HAP-1 (cell line): ENCODE data around the gene RAD51B.

ENCODE experiments used
- DNase-seq, 2 experiments: peaks; one replicate each; pipeline ENCODE4 v3.0.0-alpha.2; 2016 to 2020; ENCODE audit warnings: low spot score in 2 of 2
- H3K27me3 ChIP-seq: fragments of 250-450 bp; sonication (Bioruptor Pico); 2 replicates; pipeline ENCODE4 v1.5.1; 2020; ENCODE audit warnings: low read depth, mild to moderate bottlenecking, moderate library complexity
- H3K36me3 ChIP-seq: fragments of 250-450 bp; sonication (Bioruptor Pico); replicated peaks from 2 replicates; pipeline ENCODE4 v1.5.1; 2020; ENCODE audit warnings: mild to moderate bottlenecking
- H3K4me1 ChIP-seq: fragments of 250-450 bp; sonication (Bioruptor Pico); 2 replicates; pipeline ENCODE4 v1.5.1; 2020; ENCODE audit warnings: mild to moderate bottlenecking
- H3K4me3 ChIP-seq: fragments of 250-450 bp; sonication (Bioruptor Pico); 2 replicates; pipeline ENCODE4 v1.5.1; 2020; ENCODE audit warnings: mild to moderate bottlenecking, moderate library complexity
- H3K9me3 ChIP-seq: fragments of 250-450 bp; sonication (Bioruptor Pico); 2 replicates; pipeline ENCODE4 v1.5.1; 2020; ENCODE audit warnings: mild to moderate bottlenecking, moderate library complexity
- in situ Hi-C: fragments of 300-500 bp; cut with MboI; formaldehyde crosslinking; loops from 3 replicates; pipeline ENCODE4 v1.14.3; 2020; ENCODE audit warnings: low sequenced_read_pairs, inconsistent platforms, mixed read lengths

RAD51B gene

GRCh38 chr14:68000511-68000910 lies 180.9 kb downstream of the RAD51B start:
- Histone ChIP-seq H3K27me3 (no peaks in the 10 kb centered on the region), H3K36me3 (no peaks in the 10 kb centered on the region), H3K4me1 (peaks cover 12% of the 10 kb centered on the region), H3K9me3 (no peaks in the 10 kb centered on the region; the same call in 1 of the 2 replicates), H3K4me3 (no peak overlapping the region)
- in situ Hi-C loops: no loop called here
- DNase-seq: no peak

GRCh38 chr14:68008491-68008890 lies 188.9 kb downstream of the RAD51B start:
- Histone ChIP-seq H3K36me3 (no peaks in the 10 kb centered on the region), H3K4me1 (no peaks in the 10 kb centered on the region), H3K27me3 (no peaks in the 10 kb centered on the region), H3K9me3 (no peaks in the 10 kb centered on the region), H3K4me3 (no peak overlapping the region)
- in situ Hi-C loops: no loop called here
- no peak for DNase-seq

GRCh38 chr14:68011406-68012028 lies 191.9 kb downstream of the RAD51B start:
- in situ Hi-C loops: no loop called here
- no peak for DNase-seq

GRCh38 chr14:68012871-68013270 lies 193.3 kb downstream of the RAD51B start:
- DNase-seq: no peak
- Histone ChIP-seq H3K27me3 (no peaks in the 10 kb centered on the region), H3K4me3 (no peak overlapping the region), H3K9me3 (no peaks in the 10 kb centered on the region), H3K4me1 (no peaks in the 10 kb centered on the region), H3K36me3 (no peaks in the 10 kb centered on the region)
- in situ Hi-C loops: no loop called here

More at GRCh38 chr14:68011406-68012028, 191.9 kb downstream of the RAD51B start:
- H3K36me3 ChIP-seq: no peaks in the 10 kb centered on the region
- no peak overlapping the region for H3K4me3 ChIP-seq
- H3K4me1 ChIP-seq: no peaks in the 10 kb centered on the region
- H3K9me3 ChIP-seq: no peaks in the 10 kb centered on the region
- no peaks in the 10 kb centered on the region for H3K27me3 ChIP-seq

- H3K4me3 ChIP-seq: no peak overlapping the region
- no peaks in the 10 kb centered on the region for H3K36me3 ChIP-seq
- H3K9me3 ChIP-seq: no peaks in the 10 kb centered on the region
- in situ Hi-C loops: no loop called here
- H3K27me3 ChIP-seq: no peaks in the 10 kb centered on the region
- H3K4me1 ChIP-seq: no peaks in the 10 kb centered on the region
- no peak for DNase-seq
These were observed 193.7 kb downstream of the RAD51B start for GRCh38 chr14:68013326-68013725.

GRCh38 chr14:68014771-68015170 lies 195.2 kb downstream of the RAD51B start:
- H3K27me3 ChIP-seq: no peaks in the 10 kb centered on the region
- H3K4me1 ChIP-seq: no peaks in the 10 kb centered on the region
- no peaks in the 10 kb centered on the region for H3K9me3 ChIP-seq
- DNase-seq: no peak
- H3K4me3 ChIP-seq: no peak overlapping the region
- no peaks in the 10 kb centered on the region for H3K36me3 ChIP-seq
- in situ Hi-C loops: no loop called here

GRCh38 chr14:68015356-68016254 lies 196.0 kb downstream of the RAD51B start:
- DNase-seq: no peak
- in situ Hi-C loops: no loop called here
- Histone ChIP-seq H3K9me3 (no peaks in the 10 kb centered on the region), H3K4me3 (no peak overlapping the region), H3K4me1 (no peaks in the 10 kb centered on the region), H3K36me3 (no peaks in the 10 kb centered on the region), H3K27me3 (no peaks in the 10 kb centered on the region)

- Histone ChIP-seq H3K27me3 (no peaks in the 10 kb centered on the region), H3K4me3 (no peak overlapping the region), H3K9me3 (no peaks in the 10 kb centered on the region), H3K36me3 (no peaks in the 10 kb centered on the region), H3K4me1 (no peaks in the 10 kb centered on the region)
- in situ Hi-C loops: no loop called here
- no peak for DNase-seq
These were observed 196.8 kb downstream of the RAD51B start for GRCh38 chr14:68016255-68016914.

- in situ Hi-C loops: no loop called here
- H3K27me3 ChIP-seq: no peaks in the 10 kb centered on the region
- no peak overlapping the region for H3K4me3 ChIP-seq
- no peaks in the 10 kb centered on the region for H3K9me3 ChIP-seq
- no peak for DNase-seq
- no peaks in the 10 kb centered on the region for H3K4me1 ChIP-seq
- no peaks in the 10 kb centered on the region for H3K36me3 ChIP-seq
These were observed 199.0 kb downstream of the RAD51B start for GRCh38 chr14:68018598-68018997.

GRCh38 chr14:68020493-68020892 lies 200.9 kb downstream of the RAD51B start:
- Histone ChIP-seq H3K9me3 (no peaks in the 10 kb centered on the region), H3K4me1 (no peaks in the 10 kb centered on the region), H3K4me3 (no peak overlapping the region), H3K36me3 (no peaks in the 10 kb centered on the region), H3K27me3 (no peaks in the 10 kb centered on the region)
- DNase-seq: no peak
- in situ Hi-C loops: no loop called here

GRCh38 chr14:68020999-68021663 lies 201.6 kb downstream of the RAD51B start:
- DNase-seq: no peak
- no peaks in the 10 kb centered on the region for H3K4me1 ChIP-seq

GRCh38 chr14:68027276-68027675 lies 207.7 kb downstream of the RAD51B start:
- in situ Hi-C loops: no loop called here
- no peak for DNase-seq
- H3K36me3 ChIP-seq: no peaks in the 10 kb centered on the region
- no peak overlapping the region for H3K4me3 ChIP-seq
- no peaks in the 10 kb centered on the region for H3K27me3 ChIP-seq
- peaks cover 8% of the 10 kb centered on the region; the same call in 1 of the 2 replicates for H3K9me3 ChIP-seq
- H3K4me1 ChIP-seq: no peaks in the 10 kb centered on the region

More at GRCh38 chr14:68020999-68021663, 201.6 kb downstream of the RAD51B start:
- in situ Hi-C loops: no loop called here
- no peak overlapping the region for H3K4me3 ChIP-seq
- no peaks in the 10 kb centered on the region for H3K9me3 ChIP-seq
- no peaks in the 10 kb centered on the region for H3K36me3 ChIP-seq
- H3K27me3 ChIP-seq: no peaks in the 10 kb centered on the region

GRCh38 chr14:68028075-68028474 lies 208.5 kb downstream of the RAD51B start:
- DNase-seq: no peak
- no peaks in the 10 kb centered on the region for H3K27me3 ChIP-seq
- in situ Hi-C loops: no loop called here
- H3K4me3 ChIP-seq: no peak overlapping the region
- no peaks in the 10 kb centered on the region for H3K4me1 ChIP-seq
- peaks cover 8% of the 10 kb centered on the region; the same call in 1 of the 2 replicates for H3K9me3 ChIP-seq
- H3K36me3 ChIP-seq: no peaks in the 10 kb centered on the region
